AG04449 (cell line): Measurements from ENCODE around the gene WDTC1.
A peak's percentile ranks its signal among the peaks of the same experiment; 100 is the strongest.
"Not testable (repeated sequence)": the region's sequence is repeated elsewhere in the genome, so short reads cannot be mapped to it uniquely, and the experiment has no call there.

Source experiments
- CTCF ChIA-PET: fragments of 350-600 bp; formaldehyde crosslinking; extraction: SDS; loops from one replicate; lab custom pipeline; 2021; ENCODE audit warnings: antibody characterized with exemption; lab: Yijun Ruan, JAX
- POLR2A ChIA-PET: fragments of 400-600, 350-600 bp; formaldehyde crosslinking; extraction: SDS; loops from one replicate; lab custom pipeline; 2020; ENCODE audit warnings: antibody characterized with exemption, inconsistent platforms; lab: Yijun Ruan, JAX
- DNase-seq: peaks from one replicate; pipeline ENCODE4 v3.0.0-alpha.2; 2010; ENCODE audit warnings: low read depth, low spot score
- H3K4me3 ChIP-seq: 2 replicates; pipeline ENCODE4 v1.5.1; 2011; ENCODE audit warnings: low read depth, mild to moderate bottlenecking, control low read depth, low read length
- TF ChIP-seq, protein P1 (sequence below): IDR thresholded peaks from one replicate; pipeline ENCODE4 v1.5.1; 2011; ENCODE audit warnings: mild to moderate bottlenecking, moderate library complexity, low read length, control low read depth, inconsistent platforms; ENCODE audit not compliant: insufficient read depth; ENCODE audit errors: missing control alignments

WDTC1 gene, protein sequence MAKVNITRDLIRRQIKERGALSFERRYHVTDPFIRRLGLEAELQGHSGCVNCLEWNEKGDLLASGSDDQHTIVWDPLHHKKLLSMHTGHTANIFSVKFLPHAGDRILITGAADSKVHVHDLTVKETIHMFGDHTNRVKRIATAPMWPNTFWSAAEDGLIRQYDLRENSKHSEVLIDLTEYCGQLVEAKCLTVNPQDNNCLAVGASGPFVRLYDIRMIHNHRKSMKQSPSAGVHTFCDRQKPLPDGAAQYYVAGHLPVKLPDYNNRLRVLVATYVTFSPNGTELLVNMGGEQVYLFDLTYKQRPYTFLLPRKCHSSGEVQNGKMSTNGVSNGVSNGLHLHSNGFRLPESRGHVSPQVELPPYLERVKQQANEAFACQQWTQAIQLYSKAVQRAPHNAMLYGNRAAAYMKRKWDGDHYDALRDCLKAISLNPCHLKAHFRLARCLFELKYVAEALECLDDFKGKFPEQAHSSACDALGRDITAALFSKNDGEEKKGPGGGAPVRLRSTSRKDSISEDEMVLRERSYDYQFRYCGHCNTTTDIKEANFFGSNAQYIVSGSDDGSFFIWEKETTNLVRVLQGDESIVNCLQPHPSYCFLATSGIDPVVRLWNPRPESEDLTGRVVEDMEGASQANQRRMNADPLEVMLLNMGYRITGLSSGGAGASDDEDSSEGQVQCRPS

DNA sequence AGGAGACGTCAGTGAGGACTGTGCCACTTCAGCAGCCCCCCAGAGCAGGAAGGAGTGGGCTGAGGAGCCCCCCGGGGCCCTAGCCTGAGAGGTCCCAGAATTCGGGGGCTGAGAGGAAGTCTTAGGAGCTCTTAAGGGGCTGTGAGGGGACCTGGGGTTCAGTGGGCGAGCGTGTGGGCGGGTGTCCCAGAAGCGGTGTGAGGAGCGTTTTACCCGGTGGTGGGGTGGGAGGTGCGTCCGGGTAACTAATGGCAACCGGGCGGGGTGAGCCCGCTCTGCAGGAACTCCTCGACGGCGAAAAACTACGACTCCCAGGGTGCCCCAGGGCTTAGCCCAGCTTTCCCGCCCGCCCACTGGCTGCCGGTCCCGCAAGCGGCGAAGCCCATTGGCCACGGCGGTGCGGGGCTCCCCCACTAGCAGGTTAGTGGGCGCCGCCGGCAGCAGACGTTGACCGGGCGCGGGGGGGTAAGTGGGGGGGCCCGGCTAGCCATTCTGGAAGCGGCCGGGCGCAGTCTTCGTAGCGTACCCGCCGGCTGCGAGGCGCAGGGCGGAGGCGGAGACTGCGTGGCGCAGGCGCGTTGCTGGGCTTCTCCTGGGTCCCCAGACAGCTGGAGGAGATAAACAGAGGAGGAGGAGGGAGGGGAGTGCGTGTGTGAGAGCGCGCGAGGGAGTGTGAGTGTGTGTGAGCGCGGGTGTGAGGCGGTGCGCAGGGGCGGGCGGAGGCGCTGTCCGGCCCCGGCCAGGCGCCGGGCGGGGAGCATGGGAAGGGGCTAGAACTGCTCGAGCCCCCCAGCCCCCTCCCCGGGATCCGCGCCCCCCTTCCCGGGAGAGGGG is at the start of gene WDTC1:
TSS of gene WDTC1 (plus strand) at position 584 of the 834 bp plus-strand sequence. CDS start 26,423 bp downstream, outside the sequence.
- peak within 1 kb of the TSS; percentile 70 for H3K4me3 ChIP-seq
- CTCF ChIA-PET, result no interaction called here
- TF ChIP-seq, protein P1, sequence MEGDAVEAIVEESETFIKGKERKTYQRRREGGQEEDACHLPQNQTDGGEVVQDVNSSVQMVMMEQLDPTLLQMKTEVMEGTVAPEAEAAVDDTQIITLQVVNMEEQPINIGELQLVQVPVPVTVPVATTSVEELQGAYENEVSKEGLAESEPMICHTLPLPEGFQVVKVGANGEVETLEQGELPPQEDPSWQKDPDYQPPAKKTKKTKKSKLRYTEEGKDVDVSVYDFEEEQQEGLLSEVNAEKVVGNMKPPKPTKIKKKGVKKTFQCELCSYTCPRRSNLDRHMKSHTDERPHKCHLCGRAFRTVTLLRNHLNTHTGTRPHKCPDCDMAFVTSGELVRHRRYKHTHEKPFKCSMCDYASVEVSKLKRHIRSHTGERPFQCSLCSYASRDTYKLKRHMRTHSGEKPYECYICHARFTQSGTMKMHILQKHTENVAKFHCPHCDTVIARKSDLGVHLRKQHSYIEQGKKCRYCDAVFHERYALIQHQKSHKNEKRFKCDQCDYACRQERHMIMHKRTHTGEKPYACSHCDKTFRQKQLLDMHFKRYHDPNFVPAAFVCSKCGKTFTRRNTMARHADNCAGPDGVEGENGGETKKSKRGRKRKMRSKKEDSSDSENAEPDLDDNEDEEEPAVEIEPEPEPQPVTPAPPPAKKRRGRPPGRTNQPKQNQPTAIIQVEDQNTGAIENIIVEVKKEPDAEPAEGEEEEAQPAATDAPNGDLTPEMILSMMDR, result no peak
- POLR2A ChIA-PET, result interaction anchor here (0.6 to 1.7 kb wide), 4 partner anchors 14 to 122 kb away, joined by 3 to 5 read pairs (median 4); partner anchors contain the start of gene SLC9A1
- peak; percentile 67 for DNase-seq

DNA sequence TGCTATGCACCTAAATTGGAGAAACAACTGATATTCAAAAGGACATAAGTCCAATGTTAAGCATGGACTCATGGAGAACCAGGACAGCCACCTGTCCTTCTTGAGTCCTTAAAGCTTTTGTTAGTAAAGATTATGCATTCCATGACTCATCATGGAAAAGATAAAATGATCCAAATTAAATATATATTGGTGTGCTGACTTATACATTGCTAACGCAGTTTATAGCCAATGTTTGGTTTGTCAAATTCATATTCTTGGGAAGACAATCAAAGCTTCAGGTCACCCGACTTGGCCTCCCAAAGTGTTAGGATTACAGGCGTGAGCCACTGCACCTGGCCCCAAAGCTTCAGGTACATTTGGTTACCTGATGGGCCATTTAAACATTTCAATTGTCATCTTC is 49.8 kb upstream of the WDTC1 start:
- H3K4me3 ChIP-seq, DNase-seq, POLR2A ChIA-PET: not testable (repeated sequence)
- CTCF ChIA-PET, result interaction anchor here (1.1 kb wide), 1 partner anchor 13 kb away, joined by 3 read pairs; no protein-coding TSS in a partner anchor

DNA sequence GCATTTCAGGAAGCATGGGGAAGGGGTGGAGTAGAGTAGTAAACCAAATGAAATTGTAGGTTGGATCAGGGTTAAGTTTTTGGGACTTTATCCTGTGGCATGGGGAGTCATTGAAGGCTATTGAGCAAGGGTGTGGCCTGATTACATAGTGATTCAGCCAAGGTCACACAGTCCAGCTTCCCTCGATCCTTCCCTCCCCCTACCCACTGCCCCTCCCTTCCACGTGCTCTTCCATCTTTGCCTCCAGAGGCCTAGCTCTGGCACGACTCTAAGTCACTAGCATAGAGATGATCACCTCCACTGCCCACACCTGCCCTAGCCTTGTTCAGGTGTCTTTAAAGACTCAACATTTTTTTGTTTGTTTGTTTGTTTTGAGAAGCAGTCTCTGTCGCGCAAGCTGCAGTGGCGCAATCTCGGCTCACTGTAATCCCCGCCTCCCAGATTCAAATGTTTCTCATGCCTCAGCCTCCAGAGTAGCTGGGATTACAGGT is 42.3 kb upstream of the WDTC1 start:
- TF ChIP-seq, protein P1, result no peak
- ChIA-PET CTCF (interaction anchor here (7.3 kb wide), 1 partner anchor 92 kb away, joined by 70 read pairs; no protein-coding TSS in a partner anchor), POLR2A (no interaction called here)
- H3K4me3 ChIP-seq, result no peak overlapping the region
- no peak for DNase-seq

DNA sequence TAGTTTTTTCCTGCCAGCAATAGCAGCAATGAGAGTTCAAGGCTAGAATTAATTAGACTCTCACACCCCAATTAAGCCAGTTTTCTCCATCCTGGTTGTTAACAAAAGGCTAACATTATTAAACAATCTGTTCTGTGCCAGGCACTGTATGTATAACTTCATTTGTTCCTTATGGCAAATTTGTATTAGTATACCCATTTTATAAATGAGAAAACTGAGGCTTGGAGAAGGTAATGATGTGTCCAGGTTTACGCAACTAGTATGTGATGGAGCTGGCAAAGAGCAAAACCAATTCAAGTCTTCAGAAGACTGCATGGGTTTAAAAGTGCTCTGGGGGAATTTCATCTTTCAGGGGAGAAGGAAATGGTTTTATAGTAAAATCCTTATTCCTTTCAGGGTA is 41.2 kb upstream of the WDTC1 start:
- ChIA-PET POLR2A (no interaction called here), CTCF (interaction anchor here (1.0 to 7.3 kb wide), 2 partner anchors 11 to 91 kb away, joined by 3 to 70 read pairs; no protein-coding TSS in a partner anchor)
- TF ChIP-seq, protein P1, result no peak
- DNase-seq, result no peak
- no peak overlapping the region for H3K4me3 ChIP-seq

DNA sequence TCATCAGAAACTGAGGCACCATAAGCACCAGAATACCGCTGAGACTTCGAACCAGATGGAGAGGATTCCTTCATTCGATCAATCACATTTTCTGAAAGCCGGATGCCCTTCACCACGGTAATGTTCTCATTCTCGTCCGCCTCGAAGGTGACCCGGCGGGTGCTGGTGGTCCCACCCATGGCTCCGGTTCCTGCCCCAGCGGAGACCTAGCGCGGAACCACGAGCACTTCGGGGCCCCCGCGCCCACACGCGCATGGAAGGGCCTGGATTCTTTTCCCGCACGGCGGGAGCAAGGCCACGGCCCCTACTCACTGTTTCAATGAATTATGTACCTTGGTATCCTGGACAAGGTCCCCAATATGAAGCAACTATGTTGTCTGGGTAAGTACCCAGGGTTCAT is 33.1 kb upstream of the WDTC1 start:
- H3K4me3 ChIP-seq, result no peak overlapping the region
- DNase-seq, result no peak
- CTCF ChIA-PET, result interaction anchor here (3.2 kb wide), 1 partner anchor 83 kb away, joined by 16 read pairs; no protein-coding TSS in a partner anchor
- TF ChIP-seq, protein P1, result no peak
- POLR2A ChIA-PET, result no interaction called here

DNA sequence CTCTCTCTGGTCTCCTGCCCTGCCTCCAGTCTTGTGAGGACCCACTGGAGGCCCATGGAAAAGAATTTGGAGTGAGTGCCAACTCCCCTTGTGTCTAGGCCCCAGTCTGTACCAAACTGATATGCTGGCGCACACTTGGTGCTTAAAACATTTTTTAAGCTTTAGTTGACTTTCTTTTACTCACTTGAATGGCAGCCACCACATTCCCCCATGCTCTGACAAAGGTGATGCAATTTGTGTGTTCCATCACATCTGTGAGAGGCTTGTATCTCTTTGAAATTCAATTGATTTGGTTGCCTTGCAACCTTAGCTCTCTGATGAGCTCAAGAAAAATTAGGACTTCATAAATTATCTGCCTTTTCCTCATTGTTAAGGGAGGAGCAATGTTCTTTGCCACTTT is 30.5 kb upstream of the WDTC1 start:
- POLR2A ChIA-PET, result interaction anchor here (1.0 kb wide), 1 partner anchor 49 kb away, joined by 3 read pairs; the partner anchor contains the start of gene SLC9A1
- no peak for DNase-seq
- CTCF ChIA-PET, result interaction anchor here (0.9 to 3.2 kb wide), 9 partner anchors 9 to 104 kb away, joined by 3 to 16 read pairs (median 5); partner anchors contain the start of gene SLC9A1
- no peak overlapping the region for H3K4me3 ChIP-seq
- TF ChIP-seq, protein P1, result no peak

DNA sequence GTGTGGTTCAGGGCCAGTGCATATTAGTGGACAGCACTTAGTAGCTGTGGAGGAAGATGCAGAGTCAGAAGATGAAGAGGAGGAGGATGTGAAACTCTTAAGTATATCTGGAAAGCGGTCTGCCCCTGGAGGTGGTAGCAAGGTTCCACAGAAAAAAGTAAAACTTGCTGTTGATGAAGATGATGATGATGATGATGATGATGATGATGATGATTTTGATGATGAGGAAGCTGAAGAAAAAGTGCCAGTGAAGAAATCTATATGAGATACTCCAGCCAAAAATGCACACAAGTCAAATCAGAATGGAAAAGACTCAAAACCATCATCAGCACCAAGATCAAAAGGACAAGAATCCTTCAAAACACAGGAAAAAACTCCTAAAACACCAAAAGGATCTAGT is 27.2 kb upstream of the WDTC1 start:
- H3K4me3 ChIP-seq, POLR2A ChIA-PET, DNase-seq, CTCF ChIA-PET: not testable (repeated sequence)

DNA sequence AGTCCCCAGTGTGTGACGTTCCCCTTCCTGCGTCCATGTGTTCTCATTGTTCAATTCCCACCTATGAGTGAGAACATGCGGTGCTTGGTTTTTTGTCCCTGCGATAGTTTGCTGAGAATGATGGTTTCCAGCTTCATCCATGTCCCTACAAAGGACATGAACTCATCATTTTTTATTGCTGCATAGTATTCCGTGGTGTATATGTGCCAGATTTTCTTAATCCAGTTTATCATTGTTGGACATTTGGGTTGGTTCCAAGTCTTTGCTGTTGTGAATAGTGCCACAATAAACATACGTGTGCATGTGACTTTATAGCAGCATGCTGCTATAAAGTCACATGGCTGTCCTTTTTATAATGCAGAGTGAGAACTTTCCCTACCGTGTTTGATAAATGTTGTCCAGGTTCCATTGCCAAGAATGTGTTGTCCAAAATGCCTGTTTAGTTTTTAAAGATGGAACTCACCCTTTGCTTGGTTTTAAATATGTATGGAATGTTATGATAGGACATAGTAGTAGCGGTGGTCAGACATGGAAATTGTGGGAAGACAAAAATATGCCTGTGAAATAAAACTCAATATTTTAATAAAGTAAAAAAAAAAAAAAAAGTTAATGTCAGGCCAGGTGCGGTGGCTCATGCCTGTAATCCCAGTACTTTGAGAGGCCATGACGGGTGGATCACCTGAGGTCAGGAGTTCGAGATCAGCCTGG is 26.1 kb upstream of the WDTC1 start:
- CTCF ChIA-PET, POLR2A ChIA-PET, H3K4me3 ChIP-seq, DNase-seq: not testable (repeated sequence)
